ENCODE data around the gene ALX3.

The ALX3 gene

DNA sequence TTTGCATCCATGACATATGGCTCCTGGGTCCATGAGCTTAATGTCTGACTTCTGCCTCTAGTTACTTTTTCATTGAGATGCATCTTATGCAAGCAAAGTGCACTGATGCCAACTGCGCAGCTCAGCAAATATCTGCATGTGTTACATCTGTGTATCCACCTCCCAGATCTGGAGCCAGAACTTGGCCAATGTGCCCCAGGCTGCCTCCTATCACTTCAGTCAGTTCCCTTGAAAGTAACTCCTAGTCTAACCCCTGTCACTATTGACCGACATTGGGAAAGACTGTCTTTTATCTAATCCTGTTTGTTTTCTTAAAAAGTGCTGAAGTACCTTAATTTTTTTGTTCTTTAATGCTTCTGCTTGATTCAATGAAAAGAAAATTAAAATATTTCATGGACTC is 22.5 kb upstream of the ALX3 start:
- peaks cover 51% of the 10 kb centered on the region for H3K27me3 Mint-ChIP-seq (ENCODE audit: low read depth)

DNA sequence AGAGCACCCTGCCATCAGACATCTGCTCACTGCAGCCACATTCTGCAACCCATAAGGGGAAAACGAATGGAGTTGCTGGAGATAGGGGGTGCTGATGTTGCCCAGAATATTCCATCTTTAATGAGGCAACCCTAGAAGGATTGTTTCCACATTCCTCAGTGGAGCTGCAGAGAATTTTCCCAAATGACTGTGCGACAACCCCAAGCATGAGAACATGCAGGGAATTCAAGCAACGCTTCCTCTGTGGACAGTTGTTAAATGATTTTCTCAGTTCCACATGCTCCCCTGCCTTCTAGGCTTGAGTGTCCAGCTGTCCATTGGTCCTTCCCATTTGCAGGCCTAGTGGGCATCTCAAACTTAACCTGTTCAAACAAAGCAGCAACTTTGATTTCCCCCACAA is 21.3 kb upstream of the ALX3 start:
- TF ChIP-seq, protein P1, sequence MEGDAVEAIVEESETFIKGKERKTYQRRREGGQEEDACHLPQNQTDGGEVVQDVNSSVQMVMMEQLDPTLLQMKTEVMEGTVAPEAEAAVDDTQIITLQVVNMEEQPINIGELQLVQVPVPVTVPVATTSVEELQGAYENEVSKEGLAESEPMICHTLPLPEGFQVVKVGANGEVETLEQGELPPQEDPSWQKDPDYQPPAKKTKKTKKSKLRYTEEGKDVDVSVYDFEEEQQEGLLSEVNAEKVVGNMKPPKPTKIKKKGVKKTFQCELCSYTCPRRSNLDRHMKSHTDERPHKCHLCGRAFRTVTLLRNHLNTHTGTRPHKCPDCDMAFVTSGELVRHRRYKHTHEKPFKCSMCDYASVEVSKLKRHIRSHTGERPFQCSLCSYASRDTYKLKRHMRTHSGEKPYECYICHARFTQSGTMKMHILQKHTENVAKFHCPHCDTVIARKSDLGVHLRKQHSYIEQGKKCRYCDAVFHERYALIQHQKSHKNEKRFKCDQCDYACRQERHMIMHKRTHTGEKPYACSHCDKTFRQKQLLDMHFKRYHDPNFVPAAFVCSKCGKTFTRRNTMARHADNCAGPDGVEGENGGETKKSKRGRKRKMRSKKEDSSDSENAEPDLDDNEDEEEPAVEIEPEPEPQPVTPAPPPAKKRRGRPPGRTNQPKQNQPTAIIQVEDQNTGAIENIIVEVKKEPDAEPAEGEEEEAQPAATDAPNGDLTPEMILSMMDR (IDR thresholded peaks at IDR 0.05; ENCODE audit: unreplicated experiment in 3 of 3), result no peak
- no peaks in the 10 kb centered on the region for H3K36me3 Mint-ChIP-seq (ENCODE audit: low read depth)
- no peak overlapping the region for H3K27ac Mint-ChIP-seq
- peaks cover 61% of the 10 kb centered on the region for H3K27me3 Mint-ChIP-seq (ENCODE audit: low read depth)
- H3K4me3 Mint-ChIP-seq, result no peak overlapping the region
- no peaks in the 10 kb centered on the region for H3K4me1 Mint-ChIP-seq
- H3K9me3 Mint-ChIP-seq, result no peaks in the 10 kb centered on the region

More for the DNA sequence above, 22.5 kb upstream of the ALX3 start:
- no peaks in the 10 kb centered on the region for H3K4me1 Mint-ChIP-seq
- TF ChIP-seq, protein P1 (IDR thresholded peaks at IDR 0.05; ENCODE audit: unreplicated experiment in 3 of 3), result no peak
- no peak overlapping the region for H3K27ac Mint-ChIP-seq
- H3K9me3 Mint-ChIP-seq, result no peaks in the 10 kb centered on the region
- no peaks in the 10 kb centered on the region for H3K36me3 Mint-ChIP-seq (ENCODE audit: low read depth)
- H3K4me3 Mint-ChIP-seq, result no peak overlapping the region

DNA sequence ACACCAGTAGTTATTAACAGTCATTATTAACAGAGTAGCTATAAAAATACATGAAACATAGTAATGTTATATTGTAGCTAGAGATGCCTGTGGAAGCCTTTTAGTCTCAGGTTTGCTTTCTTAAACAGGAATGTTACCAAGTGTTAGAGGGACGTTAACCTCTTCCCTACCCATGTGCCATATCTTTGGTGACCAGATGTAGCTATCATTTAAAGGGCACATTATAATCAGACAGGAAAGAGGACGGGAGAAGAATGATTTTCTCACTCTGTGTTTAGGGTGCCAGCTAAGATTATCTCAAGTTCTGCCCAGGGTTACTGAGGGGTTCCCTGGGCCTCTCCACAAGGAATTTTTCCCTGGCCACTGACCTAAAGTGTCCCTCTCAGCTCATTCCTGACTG is 20.9 kb upstream of the ALX3 start:
- Mint-ChIP-seq H3K4me3 (no peak overlapping the region), H3K27me3 (ENCODE audit: low read depth) (peaks cover 65% of the 10 kb centered on the region), H3K4me1 (no peaks in the 10 kb centered on the region), H3K9me3 (no peaks in the 10 kb centered on the region), H3K27ac (no peak overlapping the region), H3K36me3 (ENCODE audit: low read depth) (no peaks in the 10 kb centered on the region)
- TF ChIP-seq, protein P1 (IDR thresholded peaks at IDR 0.05; ENCODE audit: unreplicated experiment in 3 of 3), result no peak

DNA sequence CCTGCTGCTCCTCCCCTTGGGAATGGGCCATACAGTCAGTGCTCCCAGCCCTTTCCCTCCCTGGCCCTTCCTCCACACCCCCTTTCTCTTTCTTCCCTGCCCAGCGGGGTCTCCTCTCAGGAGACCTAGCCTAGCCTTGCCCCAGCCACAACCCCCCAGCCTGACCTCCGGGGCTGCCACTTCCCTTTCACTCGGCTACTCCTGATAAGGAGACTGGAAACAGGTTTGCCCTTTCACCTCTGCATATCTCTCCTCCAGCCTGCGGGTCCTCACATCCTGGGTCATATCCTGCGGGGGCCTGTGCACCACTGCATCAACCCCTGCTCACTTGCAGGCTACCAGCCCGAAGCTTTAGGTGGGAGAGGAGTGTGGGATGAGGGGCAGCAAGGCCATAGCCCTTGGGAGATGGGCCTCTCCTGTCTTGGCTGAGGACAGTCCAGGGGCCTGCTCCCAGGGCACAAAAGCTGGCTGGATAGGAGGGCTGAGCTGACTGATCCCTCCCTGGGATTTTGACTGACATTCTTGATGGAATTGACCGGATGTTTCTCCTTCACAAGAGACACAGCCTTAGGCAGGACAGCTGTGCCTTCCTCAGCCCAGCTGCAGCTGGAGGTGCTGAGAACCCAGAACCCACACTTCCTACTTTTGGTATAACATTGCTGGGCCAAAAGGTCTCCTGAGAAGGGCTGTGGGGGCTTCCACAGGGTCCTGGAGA is 19.2 kb upstream of the ALX3 start:
- Mint-ChIP-seq H3K27ac (no peak overlapping the region), H3K4me1 (peaks cover 3% of the 10 kb centered on the region)

DNA sequence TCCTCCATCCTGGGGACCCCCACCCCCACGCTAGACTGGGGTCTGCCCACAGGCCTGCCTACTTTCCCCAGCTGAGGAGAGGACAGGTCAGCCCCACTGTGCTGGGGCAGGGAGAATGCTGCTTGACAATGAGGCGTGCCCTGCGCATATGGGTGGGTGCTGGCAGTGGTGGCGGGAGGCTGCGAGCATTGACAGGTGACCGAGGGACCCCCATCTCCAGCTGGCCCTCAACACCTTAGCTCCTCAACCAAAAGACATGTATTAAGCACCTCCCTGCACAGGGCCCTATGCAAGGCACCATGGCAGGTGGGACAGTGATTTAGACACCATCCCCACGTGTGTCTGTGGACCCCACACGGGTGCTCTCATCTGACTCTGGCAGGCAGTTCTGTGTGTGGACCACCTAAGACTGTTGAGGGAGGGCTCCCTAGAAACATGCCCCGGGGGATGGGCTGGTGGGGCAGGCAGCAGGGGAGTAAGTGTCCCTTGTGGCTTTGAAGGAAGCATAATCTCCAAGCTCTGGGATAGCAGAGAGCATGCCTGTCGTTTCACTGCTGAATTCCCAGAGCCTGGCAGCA is 18.4 kb upstream of the ALX3 start:
- Mint-ChIP-seq H3K27ac (no peak overlapping the region), H3K9me3 (no peaks in the 10 kb centered on the region), H3K27me3 (ENCODE audit: low read depth) (peaks cover 86% of the 10 kb centered on the region), H3K4me3 (no peak overlapping the region), H3K36me3 (ENCODE audit: low read depth) (no peaks in the 10 kb centered on the region), H3K4me1 (peaks cover 5% of the 10 kb centered on the region)
- TF ChIP-seq, protein P1 (IDR thresholded peaks at IDR 0.05; ENCODE audit: unreplicated experiment in 3 of 3), result no peak

More for the DNA sequence above, 19.2 kb upstream of the ALX3 start:
- TF ChIP-seq, protein P1 (IDR thresholded peaks at IDR 0.05; ENCODE audit: unreplicated experiment in 3 of 3), result no peak
- Mint-ChIP-seq H3K4me3 (no peak overlapping the region), H3K9me3 (no peaks in the 10 kb centered on the region), H3K36me3 (ENCODE audit: low read depth) (no peaks in the 10 kb centered on the region), H3K27me3 (ENCODE audit: low read depth) (peaks cover 81% of the 10 kb centered on the region)

All from nephron (organoid).